HG03432 (cell line): Measurements from ENCODE around the gene ABO.
"Not testable (repeated sequence)": the region's sequence is repeated elsewhere in the genome, so short reads cannot be mapped to it uniquely, and the experiment has no call there.

Experiments used
- ATAC-seq: cut with Tn5 transposase; IDR thresholded peaks from one replicate; pipeline ENCODE4 v1.9.1; 2021; ENCODE audit warnings: mild to moderate bottlenecking, moderate library complexity; ENCODE audit not compliant: unreplicated experiment

The ABO gene

DNA sequence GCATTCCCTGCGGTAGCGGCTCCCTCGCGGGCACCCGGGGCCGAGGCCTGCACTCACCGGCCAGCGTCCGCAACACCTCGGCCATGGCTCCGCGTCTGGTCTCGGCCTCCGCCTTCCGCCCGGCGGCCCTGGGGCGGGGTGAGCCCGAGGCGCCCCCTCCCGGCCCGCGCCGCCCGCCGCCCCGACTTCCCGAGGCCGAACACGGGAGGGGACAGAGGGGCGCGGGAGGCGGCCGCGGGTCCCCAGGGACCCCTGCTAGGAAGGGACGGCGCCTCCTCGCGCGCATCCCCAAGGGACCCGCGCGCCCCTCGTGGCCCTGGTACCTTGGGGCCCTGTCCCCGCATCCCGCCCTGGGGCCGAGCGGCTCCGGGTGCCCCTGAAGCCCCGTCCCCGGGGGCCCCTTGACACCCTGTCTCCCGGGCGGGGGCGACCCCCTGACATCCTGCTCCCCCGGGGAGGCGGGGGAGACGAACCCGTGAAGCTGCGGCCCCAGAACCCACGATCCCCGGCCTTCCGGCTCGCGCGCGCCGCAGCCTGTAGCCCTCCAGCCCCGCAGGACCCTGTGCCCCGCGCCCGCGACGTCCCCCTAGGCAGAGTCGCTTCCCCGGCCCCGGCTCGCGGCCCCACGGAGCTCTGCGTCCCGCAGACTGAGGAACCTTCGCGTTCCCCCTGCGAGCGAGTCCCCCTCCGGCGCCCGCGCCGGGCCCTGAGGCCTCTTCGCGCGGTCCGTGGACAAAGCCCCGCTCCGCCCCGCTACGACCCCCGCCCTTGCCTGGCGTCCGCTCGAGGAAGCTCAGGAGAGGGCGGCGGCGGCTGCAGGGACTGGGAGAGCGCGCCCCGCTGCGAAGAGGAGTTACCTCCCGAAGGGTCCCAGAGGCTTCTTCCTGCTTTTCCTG lies at the start of gene ABO:
ABO (minus strand) TSS at position 97 of the 896 bp plus-strand sequence.
- ATAC-seq = no peak

- no peak for ATAC-seq
Measured at GRCh38 chr9:133323991-133324703, 49.1 kb upstream of the ABO start.

DNA sequence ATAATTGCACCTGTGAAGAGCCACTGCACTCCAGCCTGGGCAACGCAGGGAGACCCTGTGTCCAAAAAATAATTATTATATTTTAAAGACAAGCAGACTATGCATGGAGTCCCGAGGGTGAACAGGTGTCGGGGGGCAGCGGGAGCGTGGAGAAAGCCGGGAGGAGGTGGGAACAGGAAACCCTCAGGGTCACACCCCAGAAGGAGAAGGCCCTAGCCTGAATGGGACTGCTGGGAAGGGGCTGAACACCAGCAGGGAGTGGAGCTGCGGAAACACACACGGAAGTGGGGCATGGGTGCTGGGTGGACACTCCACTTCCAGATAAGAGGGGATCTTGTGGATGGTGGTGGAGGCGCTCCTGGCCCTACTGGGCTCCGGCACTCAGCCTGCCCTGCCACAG lies 48.2 kb upstream of the ABO start:
- no peak for ATAC-seq

DNA sequence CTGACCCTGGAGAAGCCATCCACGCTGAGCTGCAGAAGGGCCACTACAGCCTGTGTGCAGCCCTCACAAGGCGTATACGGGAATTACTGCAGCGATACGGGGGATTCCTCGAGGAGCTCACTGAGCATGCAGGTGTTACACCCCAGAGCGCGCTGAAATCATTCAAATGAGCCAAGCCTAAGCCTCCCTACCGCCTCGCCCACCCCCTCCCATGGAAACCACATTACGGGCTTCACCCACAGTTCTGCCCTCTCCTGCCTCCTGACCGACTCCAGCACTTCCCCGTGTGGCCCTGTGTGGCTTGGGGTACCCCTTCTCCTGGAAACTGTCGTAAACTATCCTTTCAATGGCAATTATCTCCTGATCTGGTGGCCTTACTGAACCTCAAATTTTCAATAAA lies 47.7 kb upstream of the ABO start:
- no peak for ATAC-seq

GRCh38 chr9:133321411-133321935 lies 46.5 kb upstream of the ABO start:
- ATAC-seq = no peak

DNA sequence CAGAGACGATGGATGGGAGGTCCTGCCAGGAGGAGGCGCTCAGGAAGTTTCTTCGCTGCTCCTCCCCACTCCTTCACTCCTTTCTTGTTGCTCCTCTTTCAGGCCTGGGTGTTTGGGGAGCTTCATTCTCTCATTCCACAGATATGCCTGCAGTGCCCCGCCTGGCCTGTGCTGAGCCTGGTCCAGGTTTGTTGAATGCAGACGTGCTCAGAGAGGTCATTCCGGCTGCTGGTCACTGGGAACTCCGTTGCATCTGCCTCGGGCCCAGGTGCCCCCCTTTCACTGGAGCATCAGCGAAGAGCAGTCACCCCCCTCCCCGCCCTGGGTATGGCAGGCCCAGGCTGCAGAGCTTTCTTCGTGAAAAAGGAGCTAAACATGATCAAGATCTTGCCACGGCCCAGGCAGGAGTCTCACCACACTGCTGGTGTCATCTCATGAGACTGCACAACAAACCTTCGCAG lies 45.5 kb upstream of the ABO start:
- no peak for ATAC-seq

- not testable (repeated sequence) for ATAC-seq
Measured at GRCh38 chr9:133317551-133317950, 42.5 kb upstream of the ABO start.

DNA sequence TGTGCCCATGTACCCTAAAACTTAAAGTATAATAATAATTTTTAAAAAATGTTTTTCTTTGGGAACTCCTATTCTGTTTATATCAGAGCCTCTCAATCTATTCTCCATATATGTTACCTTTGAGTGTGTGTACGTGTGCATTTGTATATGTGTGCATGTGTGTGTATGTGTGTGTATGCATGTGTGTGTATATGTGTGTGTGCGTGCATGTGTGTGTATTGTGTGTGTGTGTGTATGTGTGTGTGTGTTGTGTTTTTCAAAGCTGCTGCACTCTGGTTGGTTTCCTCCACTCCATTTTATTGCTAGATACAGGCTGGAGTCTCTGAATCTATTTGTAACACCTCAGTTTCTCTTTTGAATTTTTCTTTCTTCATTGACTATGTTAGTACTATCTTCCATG lies 41.0 kb upstream of the ABO start:
- no peak for ATAC-seq

DNA sequence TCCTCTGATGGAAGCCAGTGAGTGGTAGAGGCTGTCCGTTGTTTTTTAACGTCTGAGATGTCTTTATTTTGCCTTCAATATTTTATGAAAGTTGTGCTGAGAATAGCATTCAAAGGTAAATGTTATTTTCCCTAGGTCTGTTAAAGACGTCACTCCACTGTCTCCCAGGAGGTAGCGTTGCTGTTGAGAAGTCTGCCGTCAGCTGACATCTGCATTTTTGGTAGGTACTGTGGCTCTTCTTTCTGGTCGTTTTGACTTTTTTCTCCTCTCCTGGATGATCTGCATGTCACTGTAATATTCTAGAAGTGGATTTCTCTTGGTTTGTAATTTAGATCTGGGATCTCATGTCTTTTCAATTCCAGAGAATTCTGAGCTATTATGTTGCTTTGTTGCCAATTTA lies 34.6 kb upstream of the ABO start:
- ATAC-seq = no peak

- ATAC-seq = no peak
Measured at GRCh38 chr9:133307301-133307700, 32.3 kb upstream of the ABO start.

DNA sequence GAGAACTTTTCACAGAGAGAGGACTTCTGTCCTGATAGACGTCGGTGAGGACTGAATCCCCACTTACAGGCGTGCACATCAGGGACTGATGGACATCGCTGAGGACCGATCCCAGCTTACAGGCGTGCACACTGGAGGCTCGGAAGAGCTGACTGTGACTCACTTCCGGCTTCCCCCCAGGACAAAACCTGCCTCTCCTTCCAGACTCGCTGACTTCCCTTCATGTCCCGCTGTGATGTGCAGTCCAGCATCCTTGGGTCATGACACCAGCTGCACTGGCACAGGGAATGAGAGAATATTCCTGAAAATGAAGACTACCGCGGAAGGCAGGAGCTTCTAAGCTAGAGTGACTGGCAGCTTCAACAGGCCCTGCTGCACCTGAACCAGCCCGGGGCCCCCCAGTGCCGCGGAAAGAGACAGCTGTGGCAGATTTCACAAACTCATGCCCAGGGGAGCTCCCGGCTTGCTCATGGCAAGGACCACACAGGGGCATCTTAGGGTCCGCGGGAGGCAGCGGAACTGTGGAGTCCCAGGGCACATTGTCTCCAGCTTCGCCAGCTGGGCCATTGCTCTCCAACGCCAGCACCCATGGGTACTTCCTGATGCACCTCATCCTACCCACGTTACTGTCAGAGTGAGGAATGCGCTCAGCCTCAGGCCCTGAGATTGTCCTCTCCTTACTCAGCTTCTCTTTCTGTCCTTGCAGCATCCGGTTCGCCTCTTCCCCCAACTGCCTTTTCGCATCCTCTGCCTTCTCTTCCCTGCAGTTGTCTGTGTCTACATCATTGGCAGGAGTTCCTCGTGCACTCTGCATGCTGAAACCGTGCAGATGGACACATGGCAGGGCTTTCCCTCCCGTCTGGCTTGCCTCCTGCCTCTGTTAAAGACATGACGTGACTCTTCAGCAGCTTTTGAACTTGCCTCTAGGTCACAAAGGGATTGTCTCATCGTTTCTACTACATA lies 31.5 kb upstream of the ABO start:
- ATAC-seq = no peak

- ATAC-seq = no peak
Measured at GRCh38 chr9:133305731-133306130, 30.7 kb upstream of the ABO start.

- ATAC-seq = no peak
Measured at GRCh38 chr9:133304477-133305377, 29.7 kb upstream of the ABO start.

DNA sequence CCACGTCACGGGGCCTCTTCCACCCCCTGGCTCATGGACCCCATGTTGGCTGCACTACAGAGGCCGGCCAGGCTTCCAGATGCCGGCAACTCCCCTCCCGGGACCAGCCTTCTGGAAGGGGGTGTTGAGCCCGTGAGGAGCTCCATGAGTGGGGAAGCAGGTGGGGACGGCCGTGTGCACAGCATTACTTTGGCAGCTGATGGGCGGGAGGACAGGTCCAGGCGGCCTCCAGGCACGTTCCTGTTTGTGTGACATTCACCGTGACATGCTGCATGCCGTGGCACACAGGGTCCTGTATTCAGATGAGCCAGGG lies 29.1 kb upstream of the ABO start:
- ATAC-seq = no peak

- ATAC-seq = no peak
Measured at GRCh38 chr9:133303266-133304157, 28.5 kb upstream of the ABO start.

GRCh38 chr9:133301253-133302230 lies 26.5 kb upstream of the ABO start:
- ATAC-seq = no peak

DNA sequence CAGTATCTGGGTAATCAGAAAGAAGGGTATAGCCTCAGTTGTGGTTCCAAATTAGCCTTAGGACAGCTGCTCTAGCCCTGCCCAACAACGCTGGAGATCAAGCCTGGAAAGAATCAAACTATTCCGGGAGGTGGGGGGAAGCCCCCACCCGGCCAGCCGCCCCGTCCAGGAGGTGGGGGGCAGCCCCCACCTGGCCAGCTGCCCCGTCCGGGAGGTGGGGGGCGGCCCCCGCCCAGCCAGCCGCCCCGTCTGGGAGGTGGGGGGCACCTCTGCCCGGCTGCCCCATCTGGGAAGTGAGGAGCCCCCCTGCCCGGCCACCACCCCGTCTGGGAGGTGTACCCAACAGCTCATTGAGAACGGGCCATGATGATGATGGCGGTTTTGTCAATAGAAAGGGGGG lies 25.0 kb upstream of the ABO start:
- not testable (repeated sequence) for ATAC-seq

- no peak for ATAC-seq
Measured at GRCh38 chr9:133294257-133294656, 19.3 kb upstream of the ABO start.
